Adrenal gland (tissue), 5 donors: Measurements from ENCODE around the gene USP6.

Source experiments
- CTCF ChIP-seq, 6 experiments: fragments of 450-650 bp in 4 of 6; fragments of 200-600 bp in 2 of 6; sonication (generic) in 1 of 6; IDR thresholded peaks; 1 replicate in 5 of 6; 2 replicates in 1 of 6; pipeline versions ENCODE4 v1.5.1 to v1.8.0; 2016 to 2021; ENCODE audit warnings: antibody characterized with exemption in 6 of 6, mild to moderate bottlenecking in 2 of 6, moderate library complexity in 1 of 6
- POLR2A ChIP-seq, 2 donors: fragments of 450-650 bp; IDR thresholded peaks; one replicate each; pipeline ENCODE4 v1.6.1; 2017; ENCODE audit warnings: antibody characterized with exemption in 2 of 2, mild to moderate bottlenecking in 2 of 2, moderate library complexity in 1 of 2
- donor health status: DM: no; HTN: no; CAD: no.

GRCh38 chr17:5123343-5124124 lies 7.7 kb downstream of the USP6 start:
- TF ChIP-seq CTCF (IDR thresholded peaks at IDR 0.05) (no peak), POLR2A (IDR thresholded peaks at IDR 0.05) (no peak)
